ENCODE measurements around the gene SAMHD1.

Gene SAMHD1

DNA sequence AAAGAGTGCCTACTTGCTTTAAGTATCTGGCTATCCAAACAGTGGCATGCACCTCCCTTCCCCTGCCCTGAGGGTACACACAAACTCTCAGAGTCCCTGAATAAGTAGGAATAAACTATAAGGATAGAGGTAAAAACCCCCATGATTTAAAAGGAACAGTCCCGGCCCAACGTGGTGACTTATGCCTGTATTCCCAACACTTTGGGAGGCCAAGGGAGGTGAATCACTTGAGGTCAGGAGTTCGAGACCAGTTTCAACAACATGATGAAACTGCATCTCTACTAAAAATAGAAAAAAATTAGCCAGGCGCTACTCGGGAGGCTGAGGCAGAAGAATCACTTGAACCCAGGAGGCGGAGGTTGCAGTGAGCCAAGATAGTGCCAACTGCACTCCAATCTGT, 22.2 kb downstream of the SAMHD1 start:
- Histone ChIP-seq H3K27ac (ENCODE audit: low read length) (no peak overlapping the region), H3K9ac (ENCODE audit: low read length in 2 of 2) (no peak overlapping the region), H3K9me3 (ENCODE audit: control insufficient read depth in 2 of 2, low read length in 2 of 2) (no peaks in the 10 kb centered on the region), H3K36me3 (ENCODE audit: control insufficient read depth in 2 of 2, insufficient read depth in 2 of 2, low read length in 2 of 2) (peaks cover 6 to 8% of the 10 kb centered on the region in 2 donors), H3K4me3 (ENCODE audit: low read length in 2 of 2) (no peak overlapping the region), H3K27me3 (ENCODE audit: control insufficient read depth in 1 of 2, insufficient read depth in 2 of 2, low read length in 2 of 2) (no peaks in the 10 kb centered on the region), H3K4me1 (ENCODE audit: control insufficient read depth, insufficient read depth, low read length) (no peaks in the 10 kb centered on the region)

GRCh38 chr20:36927704-36928103, 23.8 kb downstream of the SAMHD1 start:
- no peak overlapping the region for H3K9ac ChIP-seq (ENCODE audit: low read length in 2 of 2)

GRCh38 chr20:36926653-36927200, 24.8 kb downstream of the SAMHD1 start:
- Histone ChIP-seq H3K27me3 (ENCODE audit: control insufficient read depth in 1 of 2, insufficient read depth in 2 of 2, low read length in 2 of 2) (no peaks in the 10 kb centered on the region), H3K9me3 (ENCODE audit: control insufficient read depth in 2 of 2, low read length in 2 of 2) (no peaks in the 10 kb centered on the region), H3K36me3 (ENCODE audit: control insufficient read depth in 2 of 2, insufficient read depth in 2 of 2, low read length in 2 of 2) (peaks cover 7 to 10% of the 10 kb centered on the region in 2 donors), H3K27ac (ENCODE audit: low read length) (no peak overlapping the region), H3K4me3 (ENCODE audit: low read length in 2 of 2) (no peak overlapping the region), H3K9ac (ENCODE audit: low read length in 2 of 2) (no peak overlapping the region), H3K4me1 (ENCODE audit: control insufficient read depth, insufficient read depth, low read length) (no peaks in the 10 kb centered on the region)

More at GRCh38 chr20:36927704-36928103, 23.8 kb downstream of the SAMHD1 start:
- Histone ChIP-seq H3K27me3 (ENCODE audit: control insufficient read depth in 1 of 2, insufficient read depth in 2 of 2, low read length in 2 of 2) (no peaks in the 10 kb centered on the region), H3K4me3 (ENCODE audit: low read length in 2 of 2) (no peak overlapping the region), H3K9me3 (ENCODE audit: control insufficient read depth in 2 of 2, low read length in 2 of 2) (no peaks in the 10 kb centered on the region), H3K4me1 (ENCODE audit: control insufficient read depth, insufficient read depth, low read length) (no peaks in the 10 kb centered on the region), H3K27ac (ENCODE audit: low read length) (no peak overlapping the region), H3K36me3 (ENCODE audit: control insufficient read depth in 2 of 2, insufficient read depth in 2 of 2, low read length in 2 of 2) (peaks cover 7 to 10% of the 10 kb centered on the region in 2 donors)

DNA sequence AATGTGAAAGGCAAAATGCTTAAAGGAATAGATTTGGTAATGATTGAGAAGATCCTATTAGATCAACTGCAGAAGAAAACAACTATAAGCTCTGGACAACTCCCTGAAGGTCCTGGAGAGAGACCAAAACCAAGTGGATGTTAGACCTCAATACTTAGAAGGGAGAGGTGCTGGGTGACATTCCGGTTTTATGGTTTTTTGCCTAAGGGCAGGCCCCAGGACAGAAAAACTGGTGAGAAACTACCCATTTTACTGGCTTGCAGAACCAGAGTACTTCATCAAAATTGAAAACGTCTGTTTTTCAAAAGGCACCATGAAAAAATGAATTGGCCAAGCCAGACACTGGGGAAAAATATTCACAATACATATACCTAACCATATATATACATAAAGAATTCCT, 26.3 kb downstream of the SAMHD1 start:
- no peaks in the 10 kb centered on the region for H3K4me1 ChIP-seq (ENCODE audit: control insufficient read depth, insufficient read depth, low read length)
- H3K27me3 ChIP-seq (ENCODE audit: control insufficient read depth in 1 of 2, insufficient read depth in 2 of 2, low read length in 2 of 2), result no peaks in the 10 kb centered on the region
- peaks cover 7 to 10% of the 10 kb centered on the region in 2 donors for H3K36me3 ChIP-seq (ENCODE audit: control insufficient read depth in 2 of 2, insufficient read depth in 2 of 2, low read length in 2 of 2)
- no peaks in the 10 kb centered on the region for H3K9me3 ChIP-seq (ENCODE audit: control insufficient read depth in 2 of 2, low read length in 2 of 2)
- H3K27ac ChIP-seq (ENCODE audit: low read length), result no peak overlapping the region
- no peak overlapping the region for H3K4me3 ChIP-seq (ENCODE audit: low read length in 2 of 2)
- no peak overlapping the region for H3K9ac ChIP-seq (ENCODE audit: low read length in 2 of 2)

DNA sequence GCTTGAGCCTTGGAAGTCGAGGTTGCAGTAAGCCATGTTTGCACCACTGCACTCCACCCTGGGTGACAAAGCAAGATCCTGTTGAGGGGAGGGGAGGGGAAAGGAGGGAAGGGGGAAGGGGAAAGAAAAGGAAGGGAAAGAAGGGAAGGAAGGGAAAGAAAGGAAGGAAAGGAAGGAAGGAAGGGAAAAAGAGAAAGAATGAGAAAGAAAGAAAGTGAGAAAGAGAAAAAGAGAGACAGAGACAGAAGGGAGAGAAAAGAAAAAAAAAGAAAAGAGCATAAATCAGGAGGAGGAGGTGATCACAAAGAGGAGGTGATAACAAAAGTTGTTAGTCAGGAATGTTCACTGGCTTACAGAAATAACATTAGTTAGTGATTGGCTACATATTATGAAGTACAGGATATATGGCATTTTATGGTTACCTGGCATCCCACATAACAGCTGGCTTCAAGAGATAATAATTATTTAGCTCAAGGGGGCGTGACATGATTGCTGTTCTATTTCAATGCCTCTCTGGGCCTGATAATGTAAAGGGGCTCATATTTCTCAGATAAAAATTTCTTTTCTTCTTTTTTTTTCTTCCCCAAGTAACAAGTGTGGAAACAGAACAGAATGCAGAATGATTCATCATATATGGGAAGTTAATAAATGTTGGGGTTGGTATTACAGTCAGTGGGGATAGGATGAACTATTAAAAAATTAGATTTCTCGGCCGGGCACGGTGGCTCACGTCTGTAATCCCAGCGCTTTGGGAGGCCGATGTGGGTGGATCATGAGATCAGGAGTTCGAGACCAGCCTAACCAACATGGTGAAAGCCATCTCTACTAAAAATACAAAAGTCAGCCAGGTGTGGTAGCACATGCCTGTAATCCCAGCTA, 27.1 kb downstream of the SAMHD1 start:
- Histone ChIP-seq H3K4me1 (ENCODE audit: control insufficient read depth, insufficient read depth, low read length) (no peaks in the 10 kb centered on the region), H3K27me3 (ENCODE audit: control insufficient read depth in 1 of 2, insufficient read depth in 2 of 2, low read length in 2 of 2) (no peaks in the 10 kb centered on the region), H3K9me3 (ENCODE audit: control insufficient read depth in 2 of 2, low read length in 2 of 2) (no peaks in the 10 kb centered on the region), H3K36me3 (ENCODE audit: control insufficient read depth in 2 of 2, insufficient read depth in 2 of 2, low read length in 2 of 2) (peaks cover 7 to 10% of the 10 kb centered on the region in 2 donors), H3K27ac (ENCODE audit: low read length) (no peak overlapping the region), H3K9ac (ENCODE audit: low read length in 2 of 2) (no peak overlapping the region), H3K4me3 (ENCODE audit: low read length in 2 of 2) (no peak overlapping the region)

DNA sequence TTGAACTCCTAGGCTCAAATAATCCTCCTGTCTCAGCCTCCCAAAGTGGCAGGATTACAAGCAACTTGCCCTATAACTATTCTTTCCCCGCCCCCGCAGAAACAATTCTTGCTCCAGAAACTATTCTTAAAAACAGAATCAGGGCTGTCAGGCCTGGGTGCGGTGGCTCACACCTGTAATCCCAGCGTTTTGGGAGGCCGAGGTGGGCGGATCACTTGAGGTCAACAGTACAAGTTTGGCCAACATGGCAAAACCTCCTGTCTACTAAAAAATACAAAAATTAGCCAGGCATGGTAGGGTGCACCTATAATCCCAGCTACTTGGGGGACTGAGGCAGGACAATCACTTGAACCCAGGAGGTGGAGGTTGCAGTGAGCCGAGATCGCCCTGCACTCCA, 31.2 kb downstream of the SAMHD1 start:
- no peaks in the 10 kb centered on the region for H3K27me3 ChIP-seq (ENCODE audit: control insufficient read depth in 1 of 2, insufficient read depth in 2 of 2, low read length in 2 of 2)
- H3K9me3 ChIP-seq (ENCODE audit: control insufficient read depth in 2 of 2, low read length in 2 of 2), result no peaks in the 10 kb centered on the region
- H3K36me3 ChIP-seq (ENCODE audit: control insufficient read depth in 2 of 2, insufficient read depth in 2 of 2, low read length in 2 of 2), result peaks cover 4 to 6% of the 10 kb centered on the region in 2 donors
- H3K27ac ChIP-seq (ENCODE audit: low read length), result no peak overlapping the region
- no peaks in the 10 kb centered on the region for H3K4me1 ChIP-seq (ENCODE audit: control insufficient read depth, insufficient read depth, low read length)
- H3K9ac ChIP-seq (ENCODE audit: low read length in 2 of 2), result no peak overlapping the region
- no peak overlapping the region for H3K4me3 ChIP-seq (ENCODE audit: low read length in 2 of 2)

DNA sequence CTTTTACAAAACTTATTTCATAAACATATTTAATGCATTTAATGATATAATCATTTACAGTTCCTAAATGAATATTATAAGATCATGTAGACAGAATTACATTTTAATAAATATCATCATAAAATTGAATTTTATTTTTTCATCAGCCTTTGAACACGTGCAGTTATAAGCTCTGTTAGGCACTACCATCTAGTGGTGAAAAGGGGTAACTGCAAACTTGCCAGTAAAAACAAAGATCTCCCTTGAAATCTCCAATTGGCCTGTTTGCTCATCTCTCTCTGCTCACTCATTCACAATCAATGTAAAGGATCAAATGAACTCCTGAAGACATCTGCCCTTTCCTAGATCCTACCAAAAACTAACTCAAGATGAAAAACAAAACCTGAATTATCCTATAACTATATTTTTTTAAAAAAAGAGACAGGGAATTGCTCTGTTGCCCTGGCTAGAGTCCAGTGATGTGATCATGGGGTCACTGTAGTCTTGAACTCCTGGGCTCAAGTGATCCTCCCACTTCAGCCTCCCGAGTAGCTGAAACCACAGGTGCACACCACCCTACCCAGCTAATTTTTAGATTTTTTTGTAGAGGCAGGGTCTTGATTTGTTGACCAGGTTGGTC, 31.7 kb downstream of the SAMHD1 start:
- Histone ChIP-seq H3K9me3 (ENCODE audit: control insufficient read depth in 2 of 2, low read length in 2 of 2) (no peaks in the 10 kb centered on the region), H3K4me1 (ENCODE audit: control insufficient read depth, insufficient read depth, low read length) (no peaks in the 10 kb centered on the region), H3K27me3 (ENCODE audit: control insufficient read depth in 1 of 2, insufficient read depth in 2 of 2, low read length in 2 of 2) (no peaks in the 10 kb centered on the region), H3K27ac (ENCODE audit: low read length) (no peak overlapping the region), H3K9ac (ENCODE audit: low read length in 2 of 2) (no peak overlapping the region), H3K36me3 (ENCODE audit: control insufficient read depth in 2 of 2, insufficient read depth in 2 of 2, low read length in 2 of 2) (peaks cover 4 to 9% of the 10 kb centered on the region in 2 donors), H3K4me3 (ENCODE audit: low read length in 2 of 2) (no peak overlapping the region)

DNA sequence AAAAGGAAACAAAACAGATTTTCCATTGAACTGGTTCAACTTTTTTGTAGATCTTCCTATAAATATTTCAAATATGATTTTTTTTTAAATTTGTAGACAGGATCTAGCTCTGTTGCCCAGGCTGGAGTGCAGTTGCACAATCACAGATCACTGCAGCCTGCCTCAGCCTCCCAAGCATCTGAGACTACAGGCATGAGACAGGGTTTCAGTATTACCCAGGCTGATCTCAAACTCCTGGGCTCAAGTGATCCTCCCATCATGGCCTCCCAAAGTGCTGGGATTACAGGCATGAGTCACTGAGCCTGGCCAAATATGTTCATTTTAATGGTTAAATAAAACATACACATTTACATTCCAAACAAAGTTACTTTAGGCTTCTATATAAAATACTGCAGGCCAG, 33.6 kb downstream of the SAMHD1 start:
- no peaks in the 10 kb centered on the region for H3K9me3 ChIP-seq (ENCODE audit: control insufficient read depth in 2 of 2, low read length in 2 of 2)
- H3K9ac ChIP-seq (ENCODE audit: low read length in 2 of 2), result no peak overlapping the region
- no peak overlapping the region for H3K27ac ChIP-seq (ENCODE audit: low read length)
- H3K4me3 ChIP-seq (ENCODE audit: low read length in 2 of 2), result no peak overlapping the region
- peaks cover 4 to 8% of the 10 kb centered on the region in 2 donors for H3K36me3 ChIP-seq (ENCODE audit: control insufficient read depth in 2 of 2, insufficient read depth in 2 of 2, low read length in 2 of 2)
- no peaks in the 10 kb centered on the region for H3K4me1 ChIP-seq (ENCODE audit: control insufficient read depth, insufficient read depth, low read length)
- no peaks in the 10 kb centered on the region for H3K27me3 ChIP-seq (ENCODE audit: control insufficient read depth in 1 of 2, insufficient read depth in 2 of 2, low read length in 2 of 2)

GRCh38 chr20:36917240-36917639, 34.3 kb downstream of the SAMHD1 start:
- no peaks in the 10 kb centered on the region for H3K4me1 ChIP-seq (ENCODE audit: control insufficient read depth, insufficient read depth, low read length)
- H3K9ac ChIP-seq (ENCODE audit: low read length in 2 of 2), result no peak overlapping the region
- H3K27me3 ChIP-seq (ENCODE audit: control insufficient read depth in 1 of 2, insufficient read depth in 2 of 2, low read length in 2 of 2), result no peaks in the 10 kb centered on the region
- no peaks in the 10 kb centered on the region for H3K9me3 ChIP-seq (ENCODE audit: control insufficient read depth in 2 of 2, low read length in 2 of 2)
- no peak overlapping the region for H3K4me3 ChIP-seq (ENCODE audit: low read length in 2 of 2)
- peaks cover 6 to 8% of the 10 kb centered on the region in 2 donors for H3K36me3 ChIP-seq (ENCODE audit: control insufficient read depth in 2 of 2, insufficient read depth in 2 of 2, low read length in 2 of 2)
- H3K27ac ChIP-seq (ENCODE audit: low read length), result no peak overlapping the region

DNA sequence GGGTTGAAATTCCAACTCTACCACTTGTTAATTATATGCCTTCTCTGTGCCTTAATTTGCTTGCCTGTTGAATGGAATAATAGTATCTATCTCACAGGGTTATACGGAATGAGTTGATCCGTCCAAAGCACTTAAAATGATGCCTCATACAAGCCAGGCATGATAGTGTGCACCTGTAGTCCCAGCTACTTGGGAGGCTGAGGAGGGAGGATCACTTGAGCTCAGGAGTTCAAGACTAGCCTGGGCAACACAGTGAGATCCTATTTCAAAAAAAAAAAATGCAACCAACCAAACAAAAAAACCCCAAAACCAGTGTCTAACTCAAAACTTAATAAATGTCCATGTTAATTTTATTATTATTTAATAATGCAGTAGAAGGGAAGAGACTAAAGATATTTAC, 35.3 kb downstream of the SAMHD1 start:
- Histone ChIP-seq H3K36me3 (ENCODE audit: control insufficient read depth in 2 of 2, insufficient read depth in 2 of 2, low read length in 2 of 2) (peaks cover 10 to 13% of the 10 kb centered on the region in 2 donors), H3K9me3 (ENCODE audit: control insufficient read depth in 2 of 2, low read length in 2 of 2) (no peaks in the 10 kb centered on the region), H3K4me1 (ENCODE audit: control insufficient read depth, insufficient read depth, low read length) (no peaks in the 10 kb centered on the region), H3K27me3 (ENCODE audit: control insufficient read depth in 1 of 2, insufficient read depth in 2 of 2, low read length in 2 of 2) (no peaks in the 10 kb centered on the region), H3K27ac (ENCODE audit: low read length) (no peak overlapping the region), H3K9ac (ENCODE audit: low read length in 2 of 2) (no peak overlapping the region), H3K4me3 (ENCODE audit: low read length in 2 of 2) (no peak overlapping the region)
